Measurements from ENCODE around the gene MTX1.

GRCh38 chr1:155209312-155209721 is 822 bp downstream of the MTX1 start:
- TF ChIP-seq CTCF (conservative IDR thresholded peaks at IDR 0.05 in 1 of 2, IDR thresholded peaks at IDR 0.05 in 1 of 2; ENCODE audit: low read depth in 1 of 2, low read length in 2 of 2) (no peak), EZH2 (IDR thresholded peaks at IDR 0.05; ENCODE audit: low read length, missing control alignments) (no peak)
